Islet precursor cell (in vitro differentiated cells): ENCODE results near the gene SUOX.
"Not testable (repeated sequence)": the region's sequence is repeated elsewhere in the genome, so short reads cannot be mapped to it uniquely, and the experiment has no call there.

ENCODE experiments used
- DNase-seq: peaks from one replicate; pipeline ENCODE4 v3.0.0-alpha.2; 2018

The SUOX gene

GRCh38 chr12:55984861-55985260, 12.2 kb upstream of the SUOX start:
- DNase-seq: no peak

GRCh38 chr12:55985341-55985740, 11.7 kb upstream of the SUOX start:
- no peak for DNase-seq

- DNase-seq: not testable (repeated sequence)
These were observed 11.1 kb upstream of the SUOX start for GRCh38 chr12:55985976-55986375.

- DNase-seq: no peak
These were observed 6.0 kb upstream of the SUOX start for GRCh38 chr12:55991110-55991509.

GRCh38 chr12:55993230-55993853, 3.7 kb upstream of the SUOX start:
- no peak for DNase-seq

- no peak for DNase-seq
These were observed 1.7 kb upstream of the SUOX start for GRCh38 chr12:55995366-55995765.

- no peak for DNase-seq
These were observed 818 bp upstream of the SUOX start for GRCh38 chr12:55996201-55996714.

GRCh38 chr12:55997535-55997859, 421 bp downstream of the SUOX start:
- no peak for DNase-seq

- DNase-seq: not testable (repeated sequence)
These were observed 2.4 kb downstream of the SUOX start for GRCh38 chr12:55999522-55999921.

- DNase-seq: not testable (repeated sequence)
These were observed 3.0 kb downstream of the SUOX start for GRCh38 chr12:55999999-56000540.

GRCh38 chr12:56001487-56002100, 4.5 kb downstream of the SUOX start:
- no peak for DNase-seq

GRCh38 chr12:56003376-56003775, 6.3 kb downstream of the SUOX start:
- not testable (repeated sequence) for DNase-seq

- no peak for DNase-seq
These were observed 7.1 kb downstream of the SUOX start for GRCh38 chr12:56004211-56004610.

GRCh38 chr12:56007564-56008559, 10.8 kb downstream of the SUOX start:
- peak; percentile 88 for DNase-seq

- DNase-seq: no peak
These were observed 13.1 kb downstream of the SUOX start for GRCh38 chr12:56010111-56010570.

- no peak for DNase-seq
These were observed 14.5 kb downstream of the SUOX start for GRCh38 chr12:56011509-56012090.

- DNase-seq: no peak
These were observed 16.4 kb downstream of the SUOX start for GRCh38 chr12:56013482-56013881.

GRCh38 chr12:56014205-56014604, 17.1 kb downstream of the SUOX start:
- DNase-seq: no peak

GRCh38 chr12:56017181-56017580, 20.1 kb downstream of the SUOX start:
- no peak for DNase-seq

- DNase-seq: no peak
These were observed 21.3 kb downstream of the SUOX start for GRCh38 chr12:56018356-56018755.

GRCh38 chr12:56020423-56021184, 23.5 kb downstream of the SUOX start, which contains the start of gene IKZF4:
IKZF4 (plus strand) TSS chr12:56021043; CDS start chr12:56021494, 451 bp downstream.
- DNase-seq: peak; percentile 89
